ENCODE results near the gene FEV. TPM values are rescaled to one million over a fixed set of nuclear protein-coding genes. Genes with fewer than 3 reads are reported as not detected.

Gene FEV
- polyA plus RNA-seq, 2 of the 4 experiments (the other 2 are of a cell fraction): not detected

DNA sequence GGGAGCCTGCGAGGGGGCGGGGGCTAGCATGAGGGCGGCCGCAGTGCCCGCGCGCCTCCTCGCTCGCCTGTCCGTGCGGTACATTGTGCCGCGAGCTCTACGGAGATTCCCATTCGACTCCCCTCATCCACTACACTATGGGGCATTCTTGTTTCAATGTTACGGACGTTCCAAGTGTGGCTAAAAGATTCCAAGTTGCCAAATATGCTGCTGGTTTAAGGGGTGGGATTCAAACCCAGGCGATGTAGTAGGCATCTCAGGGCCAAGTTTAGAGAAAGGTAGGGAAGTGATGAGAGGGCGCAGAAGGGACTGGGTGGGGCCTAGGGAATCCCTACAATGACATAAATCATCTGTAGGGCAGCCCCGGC is 18.3 kb upstream of the FEV start:
- FAIRE-seq: no peak
- no peaks in the 10 kb centered on the region for H3K9me3 ChIP-seq
- ChIA-PET POLR2A (interaction anchor here (0.6 kb wide), 1 partner anchor 557 kb away, joined by 3 read pairs; no protein-coding TSS in a partner anchor), CTCF (interaction anchor here (0.6 to 7.1 kb wide), 26 partner anchors 8 to 301 kb away, joined by 3 to 59 read pairs (median 7); no protein-coding TSS in a partner anchor)
- no peak for DNase-seq (ENCODE audit: low read depth in 1 of 2, low spot score in 1 of 2)
- 16% methylated on average over 17 of the region's 20 CpGs for WGBS (ENCODE audit: missing lambda C conversion rate)
- TF ChIP-seq POLR2AphosphoS2 (conservative IDR thresholded peaks at IDR 0.05; ENCODE audit: low read length) (no peak), FOXS1 (CRISPR knock-in tag; IDR thresholded peaks at IDR 0.05) (no peak), ZSCAN20 (CRISPR knock-in tag; IDR thresholded peaks at IDR 0.05) (no peak), CBX2 (IDR thresholded peaks at IDR 0.05; ENCODE audit: borderline replicate concordance, low read depth) (no peak), POLR2A (IDR thresholded peaks at IDR 0.05; ENCODE audit: low read length) (no peak), CHD4 (IDR thresholded peaks at IDR 0.05; ENCODE audit: borderline replicate concordance) (no peak), REST (IDR thresholded peaks at IDR 0.05) (no peak), PHF8 (IDR thresholded peaks at IDR 0.05; ENCODE audit: borderline replicate concordance, low read depth) (no peak), HOXB13 (CRISPR knock-in tag; IDR thresholded peaks at IDR 0.05; ENCODE audit: low read depth) (no peak), ELK1 (IDR thresholded peaks at IDR 0.05; ENCODE audit: low read depth, low read length) (no peak), EP300 (IDR thresholded peaks at IDR 0.05) (no peak), NR3C1 (IDR thresholded peaks at IDR 0.05) (no peak), CBX8 (IDR thresholded peaks at IDR 0.05) (no peak)
- TF ChIP-seq, protein P1, sequence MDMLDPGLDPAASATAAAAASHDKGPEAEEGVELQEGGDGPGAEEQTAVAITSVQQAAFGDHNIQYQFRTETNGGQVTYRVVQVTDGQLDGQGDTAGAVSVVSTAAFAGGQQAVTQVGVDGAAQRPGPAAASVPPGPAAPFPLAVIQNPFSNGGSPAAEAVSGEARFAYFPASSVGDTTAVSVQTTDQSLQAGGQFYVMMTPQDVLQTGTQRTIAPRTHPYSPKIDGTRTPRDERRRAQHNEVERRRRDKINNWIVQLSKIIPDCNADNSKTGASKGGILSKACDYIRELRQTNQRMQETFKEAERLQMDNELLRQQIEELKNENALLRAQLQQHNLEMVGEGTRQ (IDR thresholded peaks at IDR 0.05): no peak
- peak overlapping the region; percentile 97 for H3K4me2 ChIP-seq
- peak overlapping the region in 1 of 2 experiments; percentile 83; a peak in 2 of 6 replicates for H3K27ac ChIP-seq
- H3K4me3 ChIP-seq: peak overlapping the region; percentile 59
- H3K4me1 ChIP-seq: peaks cover 7% of the 10 kb centered on the region
- peak in 1 of 2 experiments; percentile 1; a peak in 2 of 6 replicates for ATAC-seq

DNA sequence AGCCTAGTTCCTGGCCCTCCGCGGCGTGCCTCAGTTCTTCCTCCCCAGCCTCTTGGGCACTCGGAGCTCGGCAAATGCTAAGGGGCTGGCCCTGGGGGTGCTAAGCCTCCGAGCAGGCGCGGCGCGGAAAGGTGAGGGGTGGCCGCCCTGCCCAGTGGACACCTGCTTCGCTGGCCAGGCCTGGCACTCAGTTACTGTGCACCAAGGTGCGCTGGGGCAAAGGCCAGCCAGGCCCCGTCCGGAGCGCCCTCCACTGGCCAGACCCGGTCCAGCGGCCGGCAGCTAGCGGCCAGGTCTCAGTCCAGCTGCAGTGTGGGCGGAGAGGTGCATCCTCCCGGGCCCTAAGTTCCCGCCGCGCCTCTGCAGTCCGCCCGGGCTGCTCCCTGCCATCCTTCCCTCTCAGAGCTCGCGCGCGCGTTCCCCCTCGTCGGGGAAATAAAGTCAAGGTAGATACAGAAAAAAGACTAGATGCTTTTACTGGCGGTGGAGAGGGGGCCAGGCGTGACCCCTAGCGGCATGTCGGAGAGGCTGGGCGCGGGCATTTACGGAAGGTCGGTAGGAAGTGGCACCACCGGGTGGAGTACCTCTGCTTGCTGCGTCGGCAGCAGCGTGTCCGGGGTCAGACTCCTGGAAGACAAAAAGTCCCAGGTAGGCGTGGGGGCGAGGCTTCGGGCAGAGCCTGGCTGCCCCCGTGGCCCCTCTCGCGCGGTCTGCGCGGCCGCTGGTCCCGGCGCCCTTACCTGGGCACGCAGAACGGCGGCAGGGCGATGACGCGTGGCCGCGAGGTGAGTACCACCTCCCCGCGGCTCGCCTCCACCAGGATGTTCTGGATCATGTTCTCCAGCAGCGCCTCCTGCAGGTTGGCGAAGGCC is 17.6 kb upstream of the FEV start:
- CTCF ChIA-PET: interaction anchor here (0.6 to 7.1 kb wide), 51 partner anchors 7 to 319 kb away, joined by 3 to 59 read pairs (median 5); partner anchors contain the start of gene CFAP65
- ATAC-seq (peak; percentile 84 to 93), FAIRE-seq (no peak), DNase-seq (ENCODE audit: low read depth in 1 of 2, low spot score in 1 of 2) (peak; percentile 82 to 93)
- Histone ChIP-seq H3K4me2 (peak overlapping the region; percentile 97), H3K4me1 (peaks cover 7% of the 10 kb centered on the region), H3K4me3 (peak overlapping the region; percentile 59), H3K9me3 (no peaks in the 10 kb centered on the region), H3K27ac (peak overlapping the region; percentile 64 to 83)
- POLR2A ChIA-PET: interaction anchor here (1.6 kb wide), 1 partner anchor 385 kb away, joined by 4 read pairs; the partner anchor contains the start of gene DNPEP
- 1% methylated on average over 23 of the region's 72 CpGs for WGBS (ENCODE audit: missing lambda C conversion rate)
- TF ChIP-seq E2F6 (IDR thresholded peaks at IDR 0.05; ENCODE audit: borderline replicate concordance, low read depth): peak; percentile 50; the same call in 1 of the 2 replicates
- no peak for TF ChIP-seq HDAC2 (IDR thresholded peaks at IDR 0.05)
- TF ChIP-seq KDM1A (IDR thresholded peaks at IDR 0.05; ENCODE audit: low read depth): no peak
- TF ChIP-seq MAFK (IDR thresholded peaks at IDR 0.05; ENCODE audit: partially characterized antibody): no peak
- no peak for TF ChIP-seq EHF (CRISPR knock-in tag; IDR thresholded peaks at IDR 0.05)
- TF ChIP-seq SMC3 (IDR thresholded peaks at IDR 0.05): peak; percentile 25; the same call in 2 of the 3 replicates
- TF ChIP-seq JUN (IDR thresholded peaks at IDR 0.05): no peak
- TF ChIP-seq MAZ (IDR thresholded peaks at IDR 0.05; ENCODE audit: borderline replicate concordance, low read depth, low read length): no peak
- TF ChIP-seq POLR2A (IDR thresholded peaks at IDR 0.05; ENCODE audit: low read length): peak; percentile 52
- TF ChIP-seq ZC3H11A (IDR thresholded peaks at IDR 0.05): no peak
- 0 out of 5 replicates have a peak, but pooled peaks have one; percentile 17 to 19 for TF ChIP-seq RAD21 (conservative IDR thresholded peaks at IDR 0.05 in 1 of 2, IDR thresholded peaks at IDR 0.05 in 1 of 2)
- no peak for TF ChIP-seq RNF2 (IDR thresholded peaks at IDR 0.05; ENCODE audit: borderline replicate concordance, low read depth)
- TF ChIP-seq FOSL2 (IDR thresholded peaks at IDR 0.05): no peak
- no peak for TF ChIP-seq FOSL2 (CRISPR knock-in tag; IDR thresholded peaks at IDR 0.05)
- no peak for TF ChIP-seq ZNF302 (CRISPR knock-in tag; IDR thresholded peaks at IDR 0.05)
- no peak for TF ChIP-seq GATA3 (IDR thresholded peaks at IDR 0.05; ENCODE audit: borderline replicate concordance)
- TF ChIP-seq MAX (IDR thresholded peaks at IDR 0.05): peak; percentile 72; the same call in 1 of the 2 replicates
- peak; percentile 43; the same call in 1 of the 2 replicates for TF ChIP-seq PHF8 (IDR thresholded peaks at IDR 0.05; ENCODE audit: borderline replicate concordance, low read depth)

Data from A549 (cell line).